ENCODE measurements around the gene RPS27A. TPM values are rescaled to one million over a fixed set of nuclear protein-coding genes. Genes with fewer than 3 reads are reported as not detected.
"Not testable (repeated sequence)": the region's sequence is repeated elsewhere in the genome, so short reads cannot be mapped to it uniquely, and the experiment has no call there.

Gene RPS27A
- total and polyA plus RNA-seq, 5 donors, result 469 to 986 (median 544) TPM

GRCh38 chr2:55225481-55226020 is 6.9 kb upstream of the RPS27A start:
- intact Hi-C loops (cut with DNase I), result no loop called here
- H3K9me3 ChIP-seq (ENCODE audit: control insufficient read depth, low read length), result no peaks in the 10 kb centered on the region
- no peak overlapping the region for H3K4me3 ChIP-seq (ENCODE audit: low read length)
- peak in 1 of 3 donors; percentile 49 for DNase-seq
- H3K4me1 ChIP-seq (ENCODE audit: control insufficient read depth, insufficient read depth, low read length), result peaks cover 4% of the 10 kb centered on the region
- H3K27me3 ChIP-seq (ENCODE audit: control insufficient read depth, insufficient read depth), result no peaks in the 10 kb centered on the region
- no peak overlapping the region for H3K27ac ChIP-seq (ENCODE audit: low read length)
- 82% methylated on average over 19 of the region's 19 CpGs for WGBS
- no peak for ATAC-seq

GRCh38 chr2:55227437-55228225 is 4.9 kb upstream of the RPS27A start:
- WGBS, result 75% methylated on average over 7 of the region's 7 CpGs

GRCh38 chr2:55228226-55228563 is 4.3 kb upstream of the RPS27A start:
- no peak for DNase-seq
- Histone ChIP-seq H3K4me1 (ENCODE audit: control insufficient read depth, insufficient read depth, low read length) (peaks cover 4% of the 10 kb centered on the region), H3K27ac (ENCODE audit: low read length) (no peak overlapping the region), H3K27me3 (ENCODE audit: control insufficient read depth, insufficient read depth) (no peaks in the 10 kb centered on the region), H3K9me3 (ENCODE audit: control insufficient read depth, low read length) (no peaks in the 10 kb centered on the region), H3K4me3 (ENCODE audit: low read length) (no peak overlapping the region)
- intact Hi-C loops (cut with DNase I), result no loop called here
- ATAC-seq, result no peak

More at GRCh38 chr2:55227437-55228225, 4.9 kb upstream of the RPS27A start:
- H3K27ac ChIP-seq (ENCODE audit: low read length); H3K9me3 ChIP-seq (ENCODE audit: control insufficient read depth, low read length); H3K4me3 ChIP-seq (ENCODE audit: low read length); ATAC-seq; DNase-seq; H3K4me1 ChIP-seq (ENCODE audit: control insufficient read depth, insufficient read depth, low read length); intact Hi-C loops (cut with DNase I); H3K27me3 ChIP-seq (ENCODE audit: control insufficient read depth, insufficient read depth): not testable (repeated sequence)

- Histone ChIP-seq H3K27ac (ENCODE audit: low read length) (no peak overlapping the region), H3K4me1 (ENCODE audit: control insufficient read depth, insufficient read depth, low read length) (peaks cover 5% of the 10 kb centered on the region), H3K27me3 (ENCODE audit: control insufficient read depth, insufficient read depth) (no peaks in the 10 kb centered on the region), H3K4me3 (ENCODE audit: low read length) (no peak overlapping the region), H3K9me3 (ENCODE audit: control insufficient read depth, low read length) (no peaks in the 10 kb centered on the region)
- DNase-seq, result no peak
- ATAC-seq, result no peak
- intact Hi-C loops (cut with DNase I), result no loop called here
- 84% methylated on average over 2 of the region's 2 CpGs for WGBS
Observed at GRCh38 chr2:55229221-55229620, 3.3 kb upstream of the RPS27A start.

GRCh38 chr2:55230551-55230950 is 1.9 kb upstream of the RPS27A start:
- Histone ChIP-seq H3K4me1 (ENCODE audit: control insufficient read depth, insufficient read depth, low read length) (peaks cover 5% of the 10 kb centered on the region), H3K9me3 (ENCODE audit: control insufficient read depth, low read length) (no peaks in the 10 kb centered on the region), H3K4me3 (ENCODE audit: low read length) (no peak overlapping the region), H3K27ac (ENCODE audit: low read length) (no peak overlapping the region), H3K27me3 (ENCODE audit: control insufficient read depth, insufficient read depth) (no peaks in the 10 kb centered on the region)
- intact Hi-C loops (cut with DNase I), result loop anchor here in 1 of 4 donors (5.0 kb wide), 1 partner anchor 37 kb away; the partner anchor contains the start of gene MTIF2
- no peak for ATAC-seq
- 96% methylated on average over 3 of the region's 3 CpGs for WGBS
- no peak for DNase-seq

- Histone ChIP-seq H3K9me3 (ENCODE audit: control insufficient read depth, low read length) (no peaks in the 10 kb centered on the region), H3K27me3 (ENCODE audit: control insufficient read depth, insufficient read depth) (no peaks in the 10 kb centered on the region), H3K4me3 (ENCODE audit: low read length) (peak overlapping the region; percentile 96), H3K27ac (ENCODE audit: low read length) (peak overlapping the region; percentile 76), H3K4me1 (ENCODE audit: control insufficient read depth, insufficient read depth, low read length) (peaks cover 5% of the 10 kb centered on the region)
- intact Hi-C loops (cut with DNase I), result loop anchor here in 1 of 4 donors (5.0 kb wide), 1 partner anchor 36 kb away; the partner anchor contains the start of gene MTIF2
- 6% methylated on average over 13 of the region's 13 CpGs for WGBS
- DNase-seq (no peak), ATAC-seq (peak in 1 of 2 donors; percentile 17)
Observed at GRCh38 chr2:55231546-55232083, 873 bp upstream of the RPS27A start.

- DNase-seq, result peak; percentile 54 to 66 (median 61)
- WGBS, result 7% methylated on average over 33 of the region's 33 CpGs
Observed at GRCh38 chr2:55232863-55233657, 572 bp downstream of the RPS27A start.

GRCh38 chr2:55233658-55233940 is 1.1 kb downstream of the RPS27A start:
- Histone ChIP-seq H3K4me3 (ENCODE audit: low read length) (peak overlapping the region; percentile 96), H3K9me3 (ENCODE audit: control insufficient read depth, low read length) (no peaks in the 10 kb centered on the region), H3K4me1 (ENCODE audit: control insufficient read depth, insufficient read depth, low read length) (peaks cover 5% of the 10 kb centered on the region), H3K27me3 (ENCODE audit: control insufficient read depth, insufficient read depth) (no peaks in the 10 kb centered on the region), H3K27ac (ENCODE audit: low read length) (no peak overlapping the region)
- ATAC-seq (no peak), DNase-seq (no peak)
- 78% methylated on average over 7 of the region's 7 CpGs for WGBS
- intact Hi-C loops (cut with DNase I), result loop anchor here in 1 of 4 donors (5.0 kb wide), 1 partner anchor 34 kb away; the partner anchor contains the start of gene MTIF2

More at GRCh38 chr2:55232863-55233657, 572 bp downstream of the RPS27A start:
- intact Hi-C loops (cut with DNase I), result loop anchor here in 1 of 4 donors (5.0 kb wide), 1 partner anchor 34 kb away; the partner anchor contains the start of gene MTIF2
- Histone ChIP-seq H3K4me3 (ENCODE audit: low read length) (peak overlapping the region; percentile 96), H3K9me3 (ENCODE audit: control insufficient read depth, low read length) (no peaks in the 10 kb centered on the region), H3K27me3 (ENCODE audit: control insufficient read depth, insufficient read depth) (no peaks in the 10 kb centered on the region), H3K27ac (ENCODE audit: low read length) (peak overlapping the region; percentile 76), H3K4me1 (ENCODE audit: control insufficient read depth, insufficient read depth, low read length) (peaks cover 5% of the 10 kb centered on the region)
- peak; percentile 4 to 36 for ATAC-seq

- Histone ChIP-seq H3K9me3 (ENCODE audit: control insufficient read depth, low read length) (no peaks in the 10 kb centered on the region), H3K4me3 (ENCODE audit: low read length) (no peak overlapping the region), H3K27ac (ENCODE audit: low read length) (no peak overlapping the region), H3K4me1 (ENCODE audit: control insufficient read depth, insufficient read depth, low read length) (peaks cover 2% of the 10 kb centered on the region), H3K27me3 (ENCODE audit: control insufficient read depth, insufficient read depth) (no peaks in the 10 kb centered on the region)
- WGBS, result 78% methylated on average over 3 of the region's 3 CpGs
- no peak for DNase-seq
- intact Hi-C loops (cut with DNase I), result no loop called here
- no peak for ATAC-seq
Observed at GRCh38 chr2:55235724-55236538, 3.4 kb downstream of the RPS27A start.

GRCh38 chr2:55236992-55237543 is 4.6 kb downstream of the RPS27A start:
- no peak for ATAC-seq

More at GRCh38 chr2:55236992-55237543, 4.6 kb downstream of the RPS27A start:
- H3K27me3 ChIP-seq (ENCODE audit: control insufficient read depth, insufficient read depth), result no peaks in the 10 kb centered on the region
- no peak overlapping the region for H3K4me3 ChIP-seq (ENCODE audit: low read length)
- H3K27ac ChIP-seq (ENCODE audit: low read length), result no peak overlapping the region
- peaks cover 2% of the 10 kb centered on the region for H3K4me1 ChIP-seq (ENCODE audit: control insufficient read depth, insufficient read depth, low read length)
- no peak for DNase-seq
- WGBS, result 82% methylated on average over 2 of the region's 2 CpGs
- intact Hi-C loops (cut with DNase I), result no loop called here
- no peaks in the 10 kb centered on the region for H3K9me3 ChIP-seq (ENCODE audit: control insufficient read depth, low read length)

Data from right cardiac atrium (tissue), 5 donors.